ENCODE results near the gene PDE3B.
"Not testable (repeated sequence)": the region's sequence is repeated elsewhere in the genome, so short reads cannot be mapped to it uniquely, and the experiment has no call there.

The PDE3B gene

GRCh38 chr11:14861680-14862079 is 218.1 kb downstream of the PDE3B start:
- no peaks in the 10 kb centered on the region for H3K27me3 ChIP-seq (ENCODE audit: insufficient read depth, poor library complexity, severe bottlenecking)
- DNase-seq (ENCODE audit: low read depth in 1 of 2, low spot score in 1 of 2): no peak
- no peak overlapping the region for H3K27ac ChIP-seq (replicated peaks)
- TF ChIP-seq POLR2AphosphoS5 (IDR thresholded peaks at IDR 0.05; ENCODE audit: low read depth) (no peak), REST (IDR thresholded peaks at IDR 0.05; ENCODE audit: insufficient replicate concordance, low read depth) (no peak), GABPA (IDR thresholded peaks at IDR 0.05; ENCODE audit: low read depth) (no peak), SPI1 (IDR thresholded peaks at IDR 0.05; ENCODE audit: borderline replicate concordance, low read depth) (no peak)
- TF ChIP-seq, protein P1, sequence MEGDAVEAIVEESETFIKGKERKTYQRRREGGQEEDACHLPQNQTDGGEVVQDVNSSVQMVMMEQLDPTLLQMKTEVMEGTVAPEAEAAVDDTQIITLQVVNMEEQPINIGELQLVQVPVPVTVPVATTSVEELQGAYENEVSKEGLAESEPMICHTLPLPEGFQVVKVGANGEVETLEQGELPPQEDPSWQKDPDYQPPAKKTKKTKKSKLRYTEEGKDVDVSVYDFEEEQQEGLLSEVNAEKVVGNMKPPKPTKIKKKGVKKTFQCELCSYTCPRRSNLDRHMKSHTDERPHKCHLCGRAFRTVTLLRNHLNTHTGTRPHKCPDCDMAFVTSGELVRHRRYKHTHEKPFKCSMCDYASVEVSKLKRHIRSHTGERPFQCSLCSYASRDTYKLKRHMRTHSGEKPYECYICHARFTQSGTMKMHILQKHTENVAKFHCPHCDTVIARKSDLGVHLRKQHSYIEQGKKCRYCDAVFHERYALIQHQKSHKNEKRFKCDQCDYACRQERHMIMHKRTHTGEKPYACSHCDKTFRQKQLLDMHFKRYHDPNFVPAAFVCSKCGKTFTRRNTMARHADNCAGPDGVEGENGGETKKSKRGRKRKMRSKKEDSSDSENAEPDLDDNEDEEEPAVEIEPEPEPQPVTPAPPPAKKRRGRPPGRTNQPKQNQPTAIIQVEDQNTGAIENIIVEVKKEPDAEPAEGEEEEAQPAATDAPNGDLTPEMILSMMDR (IDR thresholded peaks at IDR 0.05; ENCODE audit: insufficient read depth, low read length): no peak
- H3K4me3 ChIP-seq (replicated peaks; ENCODE audit: insufficient read depth, low read length): no peak overlapping the region

DNA sequence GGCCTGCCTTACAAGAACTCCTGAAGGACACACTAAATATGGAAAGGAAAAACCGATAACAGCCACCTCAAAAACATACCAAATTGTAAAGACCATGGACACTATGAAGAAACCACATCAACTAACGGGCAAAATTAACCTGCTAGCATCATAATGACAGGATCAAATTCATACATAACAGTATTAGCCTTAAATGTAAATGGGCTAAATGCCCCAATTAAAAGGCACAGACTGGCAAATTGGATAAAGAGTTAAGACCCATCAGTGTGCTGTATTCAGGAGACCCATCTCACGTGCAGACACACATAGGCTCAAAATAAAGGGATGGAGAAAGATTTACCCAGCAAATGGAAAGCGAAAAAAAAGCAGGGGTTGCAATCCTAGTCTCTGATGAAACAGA is 220.2 kb downstream of the PDE3B start:
- DNase-seq (ENCODE audit: low read depth in 1 of 2, low spot score in 1 of 2); H3K27ac ChIP-seq (replicated peaks); H3K4me3 ChIP-seq (replicated peaks; ENCODE audit: insufficient read depth, low read length); H3K27me3 ChIP-seq (ENCODE audit: insufficient read depth, poor library complexity, severe bottlenecking): not testable (repeated sequence)

GRCh38 chr11:14872032-14872431 is 228.4 kb downstream of the PDE3B start:
- no peak for DNase-seq (ENCODE audit: low read depth in 1 of 2, low spot score in 1 of 2)
- Histone ChIP-seq H3K4me3 (replicated peaks; ENCODE audit: insufficient read depth, low read length) (no peak overlapping the region), H3K27me3 (ENCODE audit: insufficient read depth, poor library complexity, severe bottlenecking) (no peaks in the 10 kb centered on the region), H3K27ac (replicated peaks) (no peak overlapping the region)
- no peak for TF ChIP-seq GABPA (IDR thresholded peaks at IDR 0.05; ENCODE audit: low read depth)
- TF ChIP-seq POLR2AphosphoS5 (IDR thresholded peaks at IDR 0.05; ENCODE audit: low read depth): no peak
- no peak for TF ChIP-seq SPI1 (IDR thresholded peaks at IDR 0.05; ENCODE audit: borderline replicate concordance, low read depth)
- TF ChIP-seq, protein P1 (IDR thresholded peaks at IDR 0.05; ENCODE audit: insufficient read depth, low read length): no peak
- no peak for TF ChIP-seq REST (IDR thresholded peaks at IDR 0.05; ENCODE audit: insufficient replicate concordance, low read depth)

GRCh38 chr11:14873632-14874031 is 230.0 kb downstream of the PDE3B start:
- Histone ChIP-seq H3K27ac (replicated peaks) (no peak overlapping the region), H3K4me3 (replicated peaks; ENCODE audit: insufficient read depth, low read length) (no peak overlapping the region), H3K27me3 (ENCODE audit: insufficient read depth, poor library complexity, severe bottlenecking) (no peaks in the 10 kb centered on the region)
- DNase-seq (ENCODE audit: low read depth in 1 of 2, low spot score in 1 of 2): no peak
- TF ChIP-seq SPI1 (IDR thresholded peaks at IDR 0.05; ENCODE audit: borderline replicate concordance, low read depth) (no peak), GABPA (IDR thresholded peaks at IDR 0.05; ENCODE audit: low read depth) (no peak), REST (IDR thresholded peaks at IDR 0.05; ENCODE audit: insufficient replicate concordance, low read depth) (no peak), POLR2AphosphoS5 (IDR thresholded peaks at IDR 0.05; ENCODE audit: low read depth) (no peak)
- TF ChIP-seq, protein P1 (IDR thresholded peaks at IDR 0.05; ENCODE audit: insufficient read depth, low read length): no peak

All from HL-60 (cell line).